ENCODE results near the gene LYRM4. TPM values are rescaled to one million over a fixed set of nuclear protein-coding genes. Genes with fewer than 3 reads are reported as not detected.
A peak's percentile ranks its signal among the peaks of the same experiment; 100 is the strongest.
"Not testable (repeated sequence)": the region's sequence is repeated elsewhere in the genome, so short reads cannot be mapped to it uniquely, and the experiment has no call there.

The LYRM4 gene
- total RNA-seq, 8 experiments from 2014 or later, result 25.8 to 38.4 (median 32.7) TPM

DNA sequence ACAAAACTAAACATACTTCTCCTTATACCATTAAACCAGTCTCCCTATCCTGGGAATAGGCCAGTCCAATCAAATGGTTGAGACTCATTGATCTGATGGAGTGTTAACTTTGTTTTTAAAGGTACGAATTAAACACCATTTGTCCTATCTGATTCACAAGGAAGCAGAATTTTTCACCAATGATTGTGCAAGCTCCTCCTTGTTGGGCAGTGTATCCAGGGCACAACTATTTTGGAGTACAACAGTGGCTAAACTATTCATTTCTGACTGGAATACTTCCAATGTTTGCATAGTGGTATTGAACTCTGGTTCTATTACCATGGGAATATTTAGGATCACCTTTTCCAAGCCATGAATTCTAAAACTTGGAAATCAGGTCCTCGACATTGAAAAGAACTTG is 181.1 kb downstream of the LYRM4 start:
- no peak for ATAC-seq (replicated peaks in 6 of 8)
- WGBS, 10 experiments, result 65 to 100% (median 82%) methylated on average over 1 to 2 of the region's 2 CpGs; no CpG with 5 or more reads in 1 of the 10 experiments
- in situ Hi-C loops (cut with MboI; ENCODE audit: low pct_unique_long_range_greater_than_20kb in 2 of 9, low sequenced_read_pairs in 9 of 9, unreplicated experiment in 9 of 9), result no loop called here
- H3K4me1 ChIP-seq (replicated peaks in 1 of 2), result no peaks in the 10 kb centered on the region
- no peak overlapping the region for H3K4me3 ChIP-seq
- no peak overlapping the region for H3K27ac ChIP-seq

DNA sequence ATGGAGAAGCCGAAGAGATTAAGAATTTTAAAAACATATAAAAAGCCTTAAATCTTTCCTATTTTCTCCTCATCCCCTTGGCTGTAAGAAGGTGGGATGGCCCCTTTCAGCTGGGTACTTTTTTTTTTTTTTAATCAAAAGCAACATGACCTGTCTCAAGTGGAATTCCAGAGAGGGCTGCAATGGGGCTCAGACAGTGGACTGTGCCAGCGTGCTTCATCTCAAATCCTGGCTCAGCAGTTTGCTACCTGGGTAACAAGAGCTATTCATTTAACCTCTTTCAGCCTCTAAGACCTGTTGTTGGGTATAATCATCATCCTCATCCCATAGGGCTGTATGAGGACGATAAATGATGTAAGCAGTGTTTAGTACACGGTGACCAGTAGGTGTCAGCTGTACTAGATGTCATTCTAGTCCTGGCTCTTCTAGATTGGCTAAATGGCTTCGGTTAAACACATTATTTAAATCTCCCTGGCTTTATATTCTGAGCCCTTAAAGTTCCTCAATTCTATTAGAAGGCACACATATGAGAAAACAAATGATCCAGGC is 182.6 kb downstream of the LYRM4 start:
- Histone ChIP-seq H3K4me1 (replicated peaks in 1 of 2) (no peaks in the 10 kb centered on the region), H3K4me3 (no peak overlapping the region), H3K27ac (no peak overlapping the region)
- WGBS, 10 experiments, result 33 to 100% (median 73%) methylated on average over 1 to 4 of the region's 5 CpGs
- ATAC-seq (replicated peaks in 6 of 8), result peak in 5 of 8 experiments; percentile 5 to 82 (median 29)
- in situ Hi-C loops (cut with MboI; ENCODE audit: low pct_unique_long_range_greater_than_20kb in 2 of 9, low sequenced_read_pairs in 9 of 9, unreplicated experiment in 9 of 9), result no loop called here

DNA sequence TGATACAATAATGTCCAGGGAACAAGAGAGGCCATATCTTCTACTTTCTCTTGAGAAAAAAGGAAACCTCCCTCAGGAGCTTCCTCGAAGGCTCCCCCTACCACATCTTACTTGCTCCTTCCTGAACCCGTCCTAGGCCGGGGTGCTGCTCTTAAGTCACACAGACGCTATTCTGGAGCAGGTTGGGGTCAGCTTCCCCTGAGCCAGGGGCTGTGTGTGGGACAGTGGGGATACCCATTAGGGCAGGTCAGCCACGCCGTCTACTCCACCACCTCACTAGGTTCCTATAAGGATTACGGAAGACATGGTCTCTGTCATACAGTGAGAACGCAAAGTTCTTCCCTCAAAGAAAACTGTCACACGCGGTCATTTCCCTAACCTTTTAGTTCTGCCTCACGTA is 183.8 kb downstream of the LYRM4 start:
- ATAC-seq (replicated peaks in 6 of 8), result no peak
- H3K4me3 ChIP-seq, result no peak overlapping the region
- H3K4me1 ChIP-seq (replicated peaks in 1 of 2), result no peaks in the 10 kb centered on the region
- no peak overlapping the region for H3K27ac ChIP-seq
- 80 to 100% (median 96%) methylated on average over 1 to 9 of the region's 11 CpGs; no CpG with 5 or more reads in 2 of the 10 experiments for WGBS, 10 experiments
- in situ Hi-C loops (cut with MboI; ENCODE audit: low pct_unique_long_range_greater_than_20kb in 2 of 9, low sequenced_read_pairs in 9 of 9, unreplicated experiment in 9 of 9), result no loop called here

DNA sequence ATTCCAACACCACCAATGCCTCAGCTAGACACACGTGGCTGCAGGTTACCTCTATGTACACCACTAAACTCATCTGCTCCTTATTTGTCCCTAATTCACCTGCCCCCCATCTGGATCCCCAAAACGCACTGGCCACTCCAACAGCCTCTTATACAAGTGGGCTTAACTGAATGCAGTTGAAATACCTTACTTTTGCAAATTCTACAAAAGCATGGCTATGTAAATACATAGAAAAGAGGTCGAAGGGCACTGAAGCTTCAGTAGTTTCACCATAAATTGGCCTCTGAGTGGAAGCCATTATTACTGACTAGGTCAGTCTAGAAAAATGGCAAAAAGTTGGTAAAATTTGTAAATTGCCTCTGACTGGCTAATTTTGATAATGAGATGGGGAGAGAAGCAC is 186.8 kb downstream of the LYRM4 start:
- H3K4me1 ChIP-seq (replicated peaks in 1 of 2), result no peaks in the 10 kb centered on the region
- no peak overlapping the region for H3K4me3 ChIP-seq
- H3K27ac ChIP-seq, result no peak overlapping the region
- 6 to 100% (median 80%) methylated on average over 1 to 3 of the region's 3 CpGs; no CpG with 5 or more reads in 1 of the 10 experiments for WGBS, 10 experiments
- no peak for ATAC-seq (replicated peaks in 6 of 8)
- in situ Hi-C loops (cut with MboI; ENCODE audit: low pct_unique_long_range_greater_than_20kb in 2 of 9, low sequenced_read_pairs in 9 of 9, unreplicated experiment in 9 of 9), result loop anchor here in 1 of 9 experiments (25.0 kb wide), 2 partner anchors 138 to 313 kb away; no protein-coding TSS in a partner anchor

DNA sequence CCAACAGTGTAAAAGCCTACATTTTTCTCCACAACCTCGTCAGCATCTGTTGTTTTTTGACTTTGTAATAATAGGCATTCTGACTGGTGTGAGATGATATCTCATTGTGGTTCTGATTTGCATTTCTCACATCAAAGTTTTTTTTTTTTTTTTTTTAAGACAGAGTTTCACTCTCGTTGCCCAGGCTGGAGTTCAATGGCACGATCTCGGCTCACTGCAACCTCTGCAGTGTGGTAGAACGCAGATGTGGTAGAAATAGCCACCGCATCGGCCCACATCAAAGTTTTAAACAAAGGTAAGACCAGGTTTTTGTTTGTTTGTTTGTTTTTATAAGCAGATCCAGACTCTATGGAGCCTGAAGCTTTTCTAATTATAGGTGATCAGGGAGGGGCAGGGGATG is 188.3 kb downstream of the LYRM4 start:
- in situ Hi-C loops (cut with MboI; ENCODE audit: low pct_unique_long_range_greater_than_20kb in 2 of 9, low sequenced_read_pairs in 9 of 9, unreplicated experiment in 9 of 9), result loop anchor here in 1 of 9 experiments (25.0 kb wide), 2 partner anchors 140 to 315 kb away; no protein-coding TSS in a partner anchor

DNA sequence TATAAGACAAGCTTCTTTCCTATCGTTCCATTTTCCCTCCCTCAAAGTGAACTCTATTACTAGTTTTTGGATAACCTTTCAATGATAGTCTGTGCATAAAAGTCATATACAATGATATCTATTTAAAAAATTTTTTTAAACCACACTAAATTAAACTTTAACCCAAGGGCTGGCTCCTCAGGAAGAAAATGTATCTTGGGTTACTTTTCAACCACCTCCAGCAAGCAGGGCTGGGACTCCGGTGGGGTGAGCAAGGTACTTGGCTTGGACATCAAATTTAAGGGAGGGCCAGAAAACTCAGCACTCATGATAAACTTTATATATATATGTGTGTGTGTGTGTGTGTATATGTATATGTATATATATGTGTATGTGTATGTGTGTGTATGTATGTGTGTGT is 189.5 kb downstream of the LYRM4 start:
- Histone ChIP-seq H3K4me3 (no peak overlapping the region), H3K27ac (no peak overlapping the region), H3K4me1 (replicated peaks in 1 of 2) (no peaks in the 10 kb centered on the region)
- in situ Hi-C loops (cut with MboI; ENCODE audit: low pct_unique_long_range_greater_than_20kb in 2 of 9, low sequenced_read_pairs in 9 of 9, unreplicated experiment in 9 of 9), result loop anchor here in 1 of 9 experiments (25.0 kb wide), 2 partner anchors 141 to 316 kb away; no protein-coding TSS in a partner anchor
- WGBS, 10 experiments, result 33 to 100% (median 93%) methylated on average over 1 to 2 of the region's 2 CpGs; no CpG with 5 or more reads in 3 of the 10 experiments
- no peak for ATAC-seq (replicated peaks in 6 of 8)

More for the DNA sequence above, 188.3 kb downstream of the LYRM4 start:
- WGBS, 10 experiments, result 56 to 100% (median 95%) methylated on average over 1 to 7 of the region's 7 CpGs; no CpG with 5 or more reads in 1 of the 10 experiments
- no peak overlapping the region for H3K4me3 ChIP-seq
- no peak overlapping the region for H3K27ac ChIP-seq
- no peak for ATAC-seq (replicated peaks in 6 of 8)
- no peaks in the 10 kb centered on the region for H3K4me1 ChIP-seq (replicated peaks in 1 of 2)

DNA sequence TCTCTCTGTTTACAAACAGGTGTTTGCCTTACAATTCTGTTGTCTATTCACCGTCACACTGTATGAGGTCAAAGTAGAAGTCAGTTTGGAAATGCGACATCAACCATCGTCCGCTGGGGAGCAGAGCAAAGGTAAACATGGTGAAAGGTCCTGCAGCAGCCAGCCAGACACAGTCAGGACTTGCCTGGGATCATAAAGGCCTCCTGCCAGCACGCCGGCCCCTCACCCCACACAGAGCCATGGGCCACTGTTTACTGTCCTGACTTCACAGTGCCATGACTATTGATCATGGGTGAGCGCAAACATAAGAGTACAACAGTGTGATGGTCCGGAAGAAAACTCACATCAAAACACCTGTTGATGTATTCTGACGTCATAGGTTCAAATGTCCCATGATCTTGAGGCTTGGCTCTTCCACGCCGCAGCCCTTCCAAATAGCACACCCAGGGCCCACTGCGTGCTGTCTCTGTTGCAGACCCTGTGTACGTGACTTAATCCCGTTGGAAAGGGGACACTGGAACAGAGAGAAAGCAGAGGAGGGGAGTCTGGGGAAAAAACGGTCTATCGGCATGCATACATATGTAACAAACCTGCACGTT is 192.5 kb downstream of the LYRM4 start:
- H3K4me1 ChIP-seq (replicated peaks in 1 of 2), result no peaks in the 10 kb centered on the region
- in situ Hi-C loops (cut with MboI; ENCODE audit: low pct_unique_long_range_greater_than_20kb in 2 of 9, low sequenced_read_pairs in 9 of 9, unreplicated experiment in 9 of 9), result loop anchor here in 1 of 9 experiments (25.0 kb wide), 2 partner anchors 144 to 319 kb away; no protein-coding TSS in a partner anchor
- ATAC-seq (replicated peaks in 6 of 8), result no peak
- no peak overlapping the region for H3K27ac ChIP-seq
- 77 to 99% (median 91%) methylated on average over 4 to 15 of the region's 17 CpGs; no CpG with 5 or more reads in 1 of the 10 experiments for WGBS, 10 experiments
- no peak overlapping the region for H3K4me3 ChIP-seq

DNA sequence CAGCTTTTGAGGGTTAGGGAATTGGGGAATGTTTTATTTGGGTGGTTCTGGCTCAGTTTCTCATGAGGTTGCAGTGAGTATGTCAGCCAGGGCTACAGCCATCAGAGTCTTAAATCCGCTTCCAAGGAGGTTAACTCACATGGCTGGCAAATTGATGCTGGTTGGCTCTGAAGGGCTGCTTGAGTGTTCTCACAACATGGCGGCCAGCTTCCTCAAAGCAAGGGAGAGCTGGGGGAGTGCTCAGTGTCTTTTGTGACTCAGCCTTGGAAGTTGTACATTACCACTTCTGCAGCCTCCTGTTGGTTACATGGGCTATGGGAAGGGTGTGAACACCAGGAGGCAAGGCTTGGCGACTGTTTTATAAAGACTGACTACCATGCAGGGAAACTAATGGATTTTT is 193.4 kb downstream of the LYRM4 start:
- ATAC-seq (replicated peaks in 6 of 8), result no peak
- Histone ChIP-seq H3K4me3 (no peak overlapping the region), H3K4me1 (replicated peaks in 1 of 2) (no peaks in the 10 kb centered on the region), H3K27ac (no peak overlapping the region)
- in situ Hi-C loops (cut with MboI; ENCODE audit: low pct_unique_long_range_greater_than_20kb in 2 of 9, low sequenced_read_pairs in 9 of 9, unreplicated experiment in 9 of 9), result loop anchor here in 1 of 9 experiments (25.0 kb wide), 2 partner anchors 145 to 320 kb away; no protein-coding TSS in a partner anchor
- 83 to 100% (median 100%) methylated on average over 1 to 3 of the region's 3 CpGs; no CpG with 5 or more reads in 1 of the 10 experiments for WGBS, 10 experiments

DNA sequence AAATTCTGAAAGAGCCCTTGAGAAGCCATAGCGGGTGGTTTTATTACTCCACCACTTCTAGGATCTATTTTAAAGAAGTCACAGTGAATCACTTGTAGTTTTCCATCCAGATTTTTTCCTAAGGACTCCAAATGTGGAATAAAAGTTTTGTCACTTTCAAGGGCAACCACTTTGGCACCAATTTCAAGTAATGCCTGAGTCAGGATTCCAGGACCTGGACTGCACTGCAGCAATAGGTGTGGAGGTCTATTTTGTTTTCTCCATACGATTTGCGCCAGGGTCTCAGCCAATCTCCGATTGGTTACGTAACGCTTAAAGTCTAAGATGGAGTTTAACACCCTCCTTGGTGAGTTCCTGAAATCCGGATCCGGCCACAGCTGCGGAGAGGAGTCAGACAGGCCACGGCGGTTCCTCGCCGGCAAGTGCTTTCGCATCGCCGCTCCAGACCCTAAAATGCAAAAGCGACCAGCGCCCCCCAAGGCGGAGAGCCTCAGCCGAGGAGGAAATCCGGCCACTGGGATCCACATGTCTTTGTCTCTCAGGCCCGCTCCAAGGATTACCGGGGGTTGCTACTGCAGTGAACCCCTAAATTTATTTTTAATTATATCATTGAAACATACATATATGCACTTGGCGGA is 194.2 kb downstream of the LYRM4 start:
- no peaks in the 10 kb centered on the region for H3K4me1 ChIP-seq (replicated peaks in 1 of 2)
- no peak for ATAC-seq (replicated peaks in 6 of 8)
- H3K27ac ChIP-seq, result no peak overlapping the region
- in situ Hi-C loops (cut with MboI; ENCODE audit: low pct_unique_long_range_greater_than_20kb in 2 of 9, low sequenced_read_pairs in 9 of 9, unreplicated experiment in 9 of 9), result loop anchor here in 1 of 9 experiments (25.0 kb wide), 2 partner anchors 146 to 321 kb away; no protein-coding TSS in a partner anchor
- no peak overlapping the region for H3K4me3 ChIP-seq
- WGBS, 10 experiments, result 75 to 100% (median 98%) methylated on average over 1 to 16 of the region's 24 CpGs; no CpG with 5 or more reads in 2 of the 10 experiments

DNA sequence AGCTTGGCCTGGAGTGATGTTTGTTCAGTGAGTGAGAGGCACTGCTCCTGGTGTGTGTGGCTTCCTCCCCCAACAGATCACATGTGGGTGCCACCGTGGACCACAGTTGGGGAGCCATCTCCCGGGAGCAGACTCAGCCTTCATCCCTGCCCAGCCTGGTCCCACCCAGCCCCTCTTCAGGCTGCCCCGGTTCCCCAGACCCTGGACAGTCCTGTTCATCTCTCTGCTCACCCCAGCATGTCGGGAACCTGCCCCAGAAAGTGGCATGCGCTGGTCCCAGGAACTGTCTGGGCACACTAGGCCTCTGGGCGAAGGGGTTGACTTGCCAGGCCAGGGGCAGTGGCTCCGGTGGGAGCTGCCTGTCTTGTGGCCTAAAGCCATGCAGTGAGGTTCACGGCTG is 197.1 kb downstream of the LYRM4 start:
- no peak overlapping the region for H3K4me3 ChIP-seq
- no peak for ATAC-seq (replicated peaks in 6 of 8)
- H3K4me1 ChIP-seq (replicated peaks in 1 of 2), result no peaks in the 10 kb centered on the region
- no peak overlapping the region for H3K27ac ChIP-seq
- in situ Hi-C loops (cut with MboI; ENCODE audit: low pct_unique_long_range_greater_than_20kb in 2 of 9, low sequenced_read_pairs in 9 of 9, unreplicated experiment in 9 of 9), result loop anchor here in 1 of 9 experiments (25.0 kb wide), 2 partner anchors 149 to 324 kb away; no protein-coding TSS in a partner anchor
- WGBS, 10 experiments, result 20 to 100% (median 80%) methylated on average over 1 to 2 of the region's 8 CpGs; no CpG with 5 or more reads in 3 of the 10 experiments

DNA sequence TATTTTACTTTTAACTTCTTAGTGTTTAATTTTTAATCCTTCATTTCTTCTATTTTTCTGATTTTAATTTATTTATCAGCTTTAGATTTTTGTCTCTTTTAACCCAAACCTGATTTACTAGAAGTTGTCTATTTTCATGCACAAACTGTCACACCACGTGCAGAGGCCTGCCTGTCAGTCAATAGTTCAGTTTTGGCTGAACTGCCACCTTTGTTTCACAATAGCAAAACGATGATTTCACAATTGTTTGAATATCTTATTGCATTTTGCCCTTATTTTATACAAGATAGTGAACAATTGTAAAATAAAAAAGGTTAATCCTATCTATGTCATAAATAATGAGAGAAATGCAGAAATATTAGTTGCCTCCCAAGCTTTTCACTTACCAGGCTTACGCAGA is 199.6 kb downstream of the LYRM4 start:
- ATAC-seq (replicated peaks in 6 of 8), result no peak
- Histone ChIP-seq H3K4me3 (no peak overlapping the region), H3K27ac (no peak overlapping the region), H3K4me1 (replicated peaks in 1 of 2) (no peaks in the 10 kb centered on the region)
- 27 to 83% (median 61%) methylated on average over 1 to 3 of the region's 3 CpGs; no CpG with 5 or more reads in 1 of the 10 experiments for WGBS, 10 experiments
- in situ Hi-C loops (cut with MboI; ENCODE audit: low pct_unique_long_range_greater_than_20kb in 2 of 9, low sequenced_read_pairs in 9 of 9, unreplicated experiment in 9 of 9), result loop anchor here in 1 of 9 experiments (25.0 kb wide), 2 partner anchors 151 to 326 kb away; no protein-coding TSS in a partner anchor

DNA sequence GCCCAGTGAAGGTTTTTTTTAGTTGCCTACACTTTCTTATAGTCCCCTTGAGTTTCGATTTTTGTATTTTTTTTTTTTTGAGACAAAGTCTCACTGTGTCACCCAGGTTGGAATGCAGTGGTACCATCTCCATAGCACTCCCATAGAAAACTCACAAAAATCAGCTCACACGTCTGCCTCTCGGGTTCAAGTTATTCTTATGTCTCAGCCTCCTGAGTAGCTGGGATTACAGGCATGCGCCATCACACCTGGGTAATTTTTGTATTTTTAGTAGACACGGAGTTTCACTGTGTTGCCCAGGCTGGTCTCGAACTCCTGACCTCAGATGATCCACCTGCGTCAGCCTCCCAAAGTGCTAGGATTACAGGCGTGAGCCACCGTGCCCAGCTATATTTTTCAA is 200.3 kb downstream of the LYRM4 start:
- in situ Hi-C loops (cut with MboI; ENCODE audit: low pct_unique_long_range_greater_than_20kb in 2 of 9, low sequenced_read_pairs in 9 of 9, unreplicated experiment in 9 of 9), result loop anchor here in 1 of 9 experiments (25.0 kb wide), 2 partner anchors 152 to 327 kb away; no protein-coding TSS in a partner anchor
- not testable (repeated sequence) for ATAC-seq (replicated peaks in 6 of 8); H3K4me3 ChIP-seq; H3K4me1 ChIP-seq (replicated peaks in 1 of 2); H3K27ac ChIP-seq
- 60 to 100% (median 81%) methylated on average over 1 to 7 of the region's 9 CpGs; no CpG with 5 or more reads in 1 of the 10 experiments for WGBS, 10 experiments
